EH (cell line): Measurements from ENCODE around the gene TAX1BP1.

Experiments used
- DNase-seq: peaks from one replicate; pipeline ENCODE4 v3.0.0-alpha.2; 2015; ENCODE audit warnings: low read depth

Gene TAX1BP1

DNA sequence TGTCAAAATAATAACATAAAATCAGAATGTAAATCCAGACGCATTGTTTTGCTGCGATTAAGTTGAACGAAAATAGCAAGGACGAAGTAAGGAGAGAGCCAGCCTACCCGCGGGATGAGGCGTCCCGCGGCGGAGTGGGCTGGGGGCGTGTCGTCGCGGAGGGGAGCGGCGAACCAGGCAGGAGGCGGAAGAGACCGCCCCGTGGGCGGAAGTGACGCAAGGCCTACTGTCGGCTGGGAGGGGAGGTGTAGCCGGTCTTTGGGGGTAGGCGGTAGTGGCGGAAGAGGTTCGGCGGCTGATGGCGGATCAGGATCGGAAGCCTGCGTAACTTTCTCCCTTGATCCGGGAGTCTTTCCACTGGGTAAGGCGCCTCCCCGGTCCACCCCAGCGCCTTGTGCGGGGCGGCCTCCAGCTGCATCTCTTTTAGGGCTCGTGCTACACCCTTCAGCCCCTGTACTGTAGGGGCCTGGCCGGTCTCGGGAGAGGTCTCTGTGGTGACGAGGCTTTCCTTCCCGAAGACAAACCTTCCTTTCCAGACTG lies at the start of gene TAX1BP1:
Gene TAX1BP1 (plus strand): TSS at position 254 of the 540 bp plus-strand sequence. CDS start 8,363 bp downstream, outside the sequence.
- DNase-seq, result peak; percentile 96

DNA sequence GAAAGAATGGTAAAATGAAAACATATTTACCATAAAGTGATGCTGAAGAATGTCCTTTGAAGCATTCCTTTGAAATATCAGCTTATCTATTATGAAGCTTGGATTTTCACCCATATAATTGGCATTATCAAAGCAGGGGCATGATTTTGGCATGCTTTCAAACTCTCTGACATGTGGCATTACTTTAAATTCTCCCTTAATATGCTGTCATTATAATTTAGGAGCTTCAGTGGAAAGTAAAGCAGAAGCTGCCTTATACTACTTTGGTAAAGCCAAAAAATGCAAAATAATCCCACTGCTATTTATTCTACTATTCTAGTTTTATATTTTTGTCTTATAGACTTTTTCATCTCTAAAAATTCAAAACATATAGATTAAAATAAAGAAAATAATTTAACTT lies 49.3 kb upstream of the TAX1BP1 start:
- DNase-seq, result no peak

- DNase-seq, result no peak
Measured at GRCh38 chr7:27693794-27694193, 46.2 kb upstream of the TAX1BP1 start.

GRCh38 chr7:27695096-27695495 lies 44.9 kb upstream of the TAX1BP1 start:
- DNase-seq, result peak; percentile 69

GRCh38 chr7:27697861-27698430 lies 42.0 kb upstream of the TAX1BP1 start:
- DNase-seq, result peak; percentile 41

- no peak for DNase-seq
Measured at GRCh38 chr7:27699751-27700150, 40.2 kb upstream of the TAX1BP1 start.

DNA sequence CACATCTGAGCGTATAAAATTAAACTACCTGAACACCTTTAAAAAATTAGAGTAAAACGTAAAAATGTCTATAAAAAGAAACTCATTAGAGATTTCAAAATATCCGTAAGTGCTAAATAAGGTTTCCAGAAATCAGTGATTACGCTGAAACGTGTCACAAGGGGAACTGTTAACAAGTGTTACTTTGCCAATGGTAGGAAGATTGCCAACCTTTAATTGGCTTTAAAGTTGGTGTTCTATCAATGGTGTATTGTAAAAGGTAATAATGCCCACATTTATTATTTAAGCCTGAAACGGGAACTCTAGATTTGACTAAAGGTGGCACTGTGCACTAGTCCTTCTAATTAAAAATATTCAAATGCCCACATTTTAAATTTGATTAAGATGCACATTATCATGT lies 39.5 kb upstream of the TAX1BP1 start:
- DNase-seq, result no peak

- peak; percentile 25 for DNase-seq
Measured at GRCh38 chr7:27703181-27703580, 36.8 kb upstream of the TAX1BP1 start.

DNA sequence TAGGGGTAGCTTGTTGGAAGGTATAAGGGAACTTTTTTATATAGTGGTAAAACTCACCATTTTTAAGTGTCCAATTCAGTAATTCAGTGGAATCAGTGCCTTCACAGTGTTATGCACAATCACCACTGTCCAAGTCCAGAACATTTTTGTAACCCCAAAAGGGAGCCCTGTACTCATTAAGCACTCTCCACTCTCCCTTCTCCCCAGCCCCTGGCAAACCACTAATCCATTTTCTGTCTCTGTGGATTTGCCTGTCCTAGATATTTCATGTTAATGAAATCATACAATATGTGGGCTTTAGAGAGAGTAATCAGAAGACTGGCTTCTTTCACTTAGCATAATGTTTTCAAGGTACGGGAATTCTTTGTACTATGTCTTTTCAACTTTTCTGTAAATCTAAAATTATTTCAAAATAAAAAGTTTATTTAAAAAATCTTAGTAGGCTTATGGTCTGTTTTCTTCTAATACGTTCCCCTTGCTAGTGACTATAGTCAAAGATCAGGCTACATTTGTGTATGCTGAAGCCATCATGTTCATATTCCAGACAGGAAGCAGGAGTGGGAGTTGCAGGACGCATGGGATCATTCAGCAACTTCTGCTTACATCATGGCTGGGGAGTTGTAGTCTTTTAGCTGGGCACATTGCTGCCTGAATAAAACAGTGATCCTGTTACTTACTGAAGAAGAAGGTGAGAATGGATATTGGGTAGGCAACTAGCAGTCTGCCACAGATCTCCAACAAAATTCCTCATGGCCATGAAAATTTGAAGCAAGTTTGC lies 35.4 kb upstream of the TAX1BP1 start:
- no peak for DNase-seq

DNA sequence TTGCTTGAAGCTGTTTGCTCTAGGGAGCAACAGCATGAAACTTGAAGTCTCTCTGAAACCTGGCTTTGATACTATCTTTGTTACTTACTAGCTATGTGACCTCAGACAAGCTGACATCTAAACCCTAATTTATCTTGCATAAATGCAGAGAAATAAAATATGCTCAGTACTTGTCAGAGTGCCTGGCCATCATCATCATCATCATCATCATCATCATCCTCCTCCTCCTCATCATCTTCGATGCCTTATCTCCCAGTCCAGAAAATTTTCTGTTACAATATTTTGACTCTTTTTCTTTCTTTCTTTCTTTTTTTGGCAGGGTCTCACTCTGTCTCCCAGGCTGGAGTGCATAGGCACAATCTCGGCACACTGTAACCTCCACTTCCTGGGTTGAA lies 34.8 kb upstream of the TAX1BP1 start:
- DNase-seq, result no peak

GRCh38 chr7:27708485-27708884 lies 31.5 kb upstream of the TAX1BP1 start:
- DNase-seq, result no peak

GRCh38 chr7:27709137-27710075 lies 30.6 kb upstream of the TAX1BP1 start:
- DNase-seq, result peak; percentile 84

DNA sequence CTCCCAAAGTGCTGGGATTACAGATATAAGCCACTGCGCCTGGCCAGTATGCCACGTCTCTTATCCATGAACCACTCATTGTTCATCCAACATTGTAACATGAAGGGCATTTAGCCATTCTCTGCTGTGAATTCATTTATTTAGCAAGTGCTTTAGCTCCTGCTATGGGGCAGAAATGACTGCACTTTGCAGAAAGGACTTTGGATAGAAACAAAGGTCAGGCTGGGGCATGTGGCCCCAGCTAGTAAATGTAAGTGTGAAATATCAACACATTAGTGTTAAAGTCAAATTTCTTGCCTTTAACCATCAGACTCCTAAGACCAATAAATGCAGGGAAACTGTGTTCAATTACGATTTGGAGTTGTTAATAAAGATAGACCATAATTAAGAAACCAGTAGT lies 27.7 kb upstream of the TAX1BP1 start:
- no peak for DNase-seq

GRCh38 chr7:27714831-27715444 lies 25.0 kb upstream of the TAX1BP1 start:
- no peak for DNase-seq

GRCh38 chr7:27723085-27723484 lies 16.9 kb upstream of the TAX1BP1 start:
- peak; percentile 25 for DNase-seq

GRCh38 chr7:27727058-27727457 lies 12.9 kb upstream of the TAX1BP1 start:
- DNase-seq, result no peak

DNA sequence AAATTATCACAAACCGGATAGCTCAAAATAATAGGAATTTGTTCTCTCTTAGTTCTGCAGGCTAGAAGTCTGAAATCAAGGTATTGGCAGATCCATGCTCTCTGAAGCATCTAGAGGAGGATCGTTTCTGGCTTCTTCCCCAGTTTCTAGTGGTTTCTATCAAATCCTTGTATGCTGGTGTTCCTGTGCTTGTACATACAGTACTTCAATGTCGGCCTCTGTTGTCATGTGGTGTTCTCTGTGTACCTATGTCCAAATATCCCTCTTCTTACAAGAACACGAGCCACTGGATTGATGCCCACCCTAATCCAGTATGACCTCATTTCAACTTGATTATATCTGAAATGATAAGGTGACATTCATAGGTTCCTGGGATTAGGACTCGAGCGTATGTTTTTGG lies 9.8 kb upstream of the TAX1BP1 start:
- no peak for DNase-seq

- DNase-seq, result no peak
Measured at GRCh38 chr7:27734583-27734982, 5.4 kb upstream of the TAX1BP1 start.

DNA sequence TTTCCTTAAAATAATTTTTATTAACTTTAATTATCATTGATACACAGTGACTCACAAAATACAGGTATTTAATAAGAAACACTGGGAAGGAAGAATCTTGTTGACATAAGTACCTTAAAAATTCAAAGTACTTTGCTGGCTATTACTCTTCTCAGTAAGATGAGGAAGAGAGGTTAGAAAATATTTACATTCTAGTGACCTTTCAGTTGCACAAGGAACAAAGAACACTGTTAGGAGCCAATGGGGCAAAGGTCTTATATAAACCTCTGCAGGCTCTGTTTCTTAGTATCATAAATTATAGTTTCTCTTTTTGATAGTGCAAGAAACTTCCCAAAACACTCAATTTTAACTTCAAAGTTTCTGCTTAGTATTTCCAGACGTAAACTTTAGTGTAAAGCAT lies 4.8 kb upstream of the TAX1BP1 start:
- no peak for DNase-seq

- no peak for DNase-seq
Measured at GRCh38 chr7:27735831-27736230, 4.1 kb upstream of the TAX1BP1 start.

DNA sequence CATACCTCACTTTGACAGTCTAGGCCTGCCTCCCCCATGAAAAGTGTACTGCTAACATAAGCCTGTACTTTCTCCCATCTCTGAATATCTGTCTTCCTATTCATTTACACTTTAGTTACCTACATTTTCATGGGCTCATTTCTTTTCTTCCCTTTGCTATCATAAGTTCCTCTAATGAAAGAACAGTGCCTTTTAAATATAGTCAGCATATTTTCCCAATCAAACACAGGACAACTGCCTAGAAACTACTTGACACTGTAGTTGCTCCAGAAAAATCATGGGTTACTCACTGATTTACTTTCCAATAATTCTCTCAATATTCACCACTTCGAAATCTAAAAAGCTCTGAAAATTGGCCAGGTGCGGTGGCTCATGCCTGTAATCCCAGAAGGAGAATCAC lies 2.8 kb upstream of the TAX1BP1 start:
- no peak for DNase-seq

GRCh38 chr7:27737616-27738015 lies 2.3 kb upstream of the TAX1BP1 start:
- DNase-seq, result no peak
